Endodermal cell (in vitro differentiated cells): ENCODE data around the gene TMEM94. TPM values are rescaled to one million over a fixed set of nuclear protein-coding genes. Genes with fewer than 3 reads are reported as not detected.

ENCODE experiments used
- DNase-seq: peaks from one replicate; pipeline ENCODE4 v3.0.0-alpha.2; 2017
- H3K27ac ChIP-seq: 2 replicates; pipeline ENCODE4 v1.5.1; 2013; ENCODE audit warnings: mild to moderate bottlenecking, low read depth, low read length, moderate library complexity
- H3K27me3 ChIP-seq: 2 replicates; pipeline ENCODE4 v1.6.1; 2013; ENCODE audit warnings: mild to moderate bottlenecking, low read length, moderate library complexity; ENCODE audit not compliant: insufficient read depth, control insufficient read depth, poor library complexity, severe bottlenecking
- H3K36me3 ChIP-seq: 2 replicates; pipeline ENCODE4 v1.7.0; 2013; ENCODE audit warnings: mild to moderate bottlenecking, low read length, moderate library complexity; ENCODE audit not compliant: control insufficient read depth, insufficient read depth
- H3K4me1 ChIP-seq: one replicate; pipeline ENCODE4 v1.7.0; 2013; ENCODE audit warnings: low read length; ENCODE audit not compliant: control insufficient read depth, insufficient read depth
- H3K4me3 ChIP-seq: 2 replicates; pipeline ENCODE4 v1.5.1; 2013; ENCODE audit warnings: mild to moderate bottlenecking, low read length, moderate library complexity
- H3K9ac ChIP-seq: 2 replicates; pipeline ENCODE4 v1.6.1; 2013; ENCODE audit warnings: mild to moderate bottlenecking, low read length, moderate library complexity; ENCODE audit not compliant: poor library complexity, severe bottlenecking; ENCODE audit errors: extremely low read depth
- H3K9me3 ChIP-seq: 2 replicates; pipeline ENCODE4 v1.6.1; 2013; ENCODE audit warnings: mild to moderate bottlenecking, low read length, moderate library complexity; ENCODE audit not compliant: control insufficient read depth
- H3K27ac Mint-ChIP-seq: 2 replicates; pipeline ENCODE4 v1.8.0; 2020; ENCODE audit warnings: mixed read lengths
- H3K27me3 Mint-ChIP-seq: 2 replicates; pipeline ENCODE4 v1.8.0; 2021; ENCODE audit warnings: mild to moderate bottlenecking, mixed read lengths; ENCODE audit not compliant: insufficient read depth
- H3K36me3 Mint-ChIP-seq: 2 replicates; pipeline ENCODE4 v1.8.0; 2020; ENCODE audit warnings: low read depth, mixed read lengths
- H3K4me1 Mint-ChIP-seq: 2 replicates; pipeline ENCODE4 v1.8.0; 2020; ENCODE audit warnings: mixed read lengths
- H3K4me3 Mint-ChIP-seq: 2 replicates; pipeline ENCODE4 v1.8.0; 2020; ENCODE audit warnings: mild to moderate bottlenecking, moderate library complexity, mixed read lengths
- H3K9me3 Mint-ChIP-seq: 2 replicates; pipeline ENCODE4 v1.8.0; 2020; ENCODE audit warnings: mild to moderate bottlenecking, mixed read lengths
- CTCF ChIP-seq: fragments of 200-600 bp; sonication (generic); conservative IDR thresholded peaks from 2 replicates; pipeline ENCODE4 v1.5.0; 2021; ENCODE audit warnings: antibody characterized with exemption, mild to moderate bottlenecking
- WGBS, 2 experiments: methylation state at CpG; one replicate each; pipeline versions ENCODE4 v1.1.5 to v1.1.7; 2013; ENCODE audit warnings: missing lambda C conversion rate in 2 of 2, mixed read lengths in 1 of 2; ENCODE audit not compliant: insufficient coverage in 1 of 2, insufficient read length in 1 of 2; 5-methylcytosine and 5-hydroxymethylcytosine counted together
- total RNA-seq, 2 donors: library from RNA; stranded (reverse); fragmentation: NEBNext Ultra II Directional in 1 of 2; extraction: Animal tissue kit (Norgen Biotek cat#: 25700) in 1 of 2; gene quantifications; 2 replicates in 1 of 2; 3 replicates in 1 of 2; pipeline ENCODE4 v1.2.1, GENCODE V29; 2021

TMEM94 gene
- total RNA-seq, 2 donors from 2014 or later = 96.0 to 106 TPM

- no peak overlapping the region for H3K9ac ChIP-seq
- H3K27me3 Mint-ChIP-seq = peaks cover 9% of the 10 kb centered on the region
Observed at GRCh38 chr17:75491680-75492079, 35.2 kb downstream of the TMEM94 start.

GRCh38 chr17:75492555-75493168 lies 36.2 kb downstream of the TMEM94 start:
- Mint-ChIP-seq H3K36me3 (peaks cover 16% of the 10 kb centered on the region), H3K27me3 (peaks cover 1% of the 10 kb centered on the region), H3K4me3 (no peak overlapping the region), H3K9me3 (no peaks in the 10 kb centered on the region), H3K27ac (no peak overlapping the region), H3K4me1 (no peaks in the 10 kb centered on the region)
- no peak for TF ChIP-seq CTCF
- Histone ChIP-seq H3K27me3 (no peaks in the 10 kb centered on the region), H3K9ac (no peak overlapping the region), H3K36me3 (peaks cover 8% of the 10 kb centered on the region), H3K4me3 (no peak overlapping the region), H3K9me3 (no peaks in the 10 kb centered on the region), H3K27ac (no peak overlapping the region), H3K4me1 (no peaks in the 10 kb centered on the region)
- 90 to 98% methylated on average over 17 to 23 of the region's 23 CpGs for WGBS, 2 experiments
- no peak for DNase-seq

More at GRCh38 chr17:75491680-75492079, 35.2 kb downstream of the TMEM94 start:
- H3K4me3 ChIP-seq = no peak overlapping the region
- Mint-ChIP-seq H3K4me1 (peaks cover 5% of the 10 kb centered on the region), H3K27ac (no peak overlapping the region), H3K9me3 (no peaks in the 10 kb centered on the region), H3K4me3 (no peak overlapping the region), H3K36me3 (peaks cover 17% of the 10 kb centered on the region)
- H3K27ac ChIP-seq = no peak overlapping the region
- no peak for TF ChIP-seq CTCF
- no peaks in the 10 kb centered on the region for H3K27me3 ChIP-seq
- DNase-seq = no peak
- no peaks in the 10 kb centered on the region for H3K9me3 ChIP-seq
- H3K36me3 ChIP-seq = peaks cover 8% of the 10 kb centered on the region
- WGBS, 2 experiments = 92 to 100% methylated on average over 5 to 15 of the region's 15 CpGs
- no peaks in the 10 kb centered on the region for H3K4me1 ChIP-seq

GRCh38 chr17:75493476-75494129 lies 37.2 kb downstream of the TMEM94 start:
- no peaks in the 10 kb centered on the region for H3K4me1 ChIP-seq
- DNase-seq = no peak
- H3K9me3 Mint-ChIP-seq = no peaks in the 10 kb centered on the region
- peaks cover 8% of the 10 kb centered on the region for H3K36me3 ChIP-seq
- WGBS, 2 experiments = 95 to 99% methylated on average over 17 to 23 of the region's 23 CpGs
- H3K9me3 ChIP-seq = no peaks in the 10 kb centered on the region
- H3K27me3 ChIP-seq = no peaks in the 10 kb centered on the region
- no peak for TF ChIP-seq CTCF
- no peaks in the 10 kb centered on the region for H3K4me1 Mint-ChIP-seq
- peaks cover 16% of the 10 kb centered on the region for H3K36me3 Mint-ChIP-seq
- no peaks in the 10 kb centered on the region for H3K27me3 Mint-ChIP-seq
- H3K9ac ChIP-seq = no peak overlapping the region
- no peak overlapping the region for H3K27ac Mint-ChIP-seq
- no peak overlapping the region for H3K4me3 Mint-ChIP-seq
- H3K27ac ChIP-seq = no peak overlapping the region
- no peak overlapping the region for H3K4me3 ChIP-seq
